Gastrocnemius medialis (tissue), 4 donors: ENCODE results near the gene FAM98C.

Experiments used
- POLR2A ChIP-seq, 2 donors: fragments of 450-650 bp; IDR thresholded peaks; one replicate each; pipeline ENCODE4 v1.6.1; 2017; ENCODE audit warnings: antibody characterized with exemption in 2 of 2, mild to moderate bottlenecking in 2 of 2, moderate library complexity in 2 of 2
- TF ChIP-seq, protein P1 (sequence below), 5 experiments: fragments of 450-650 bp in 3 of 5; fragments of 200-600 bp in 2 of 5; sonication (generic) in 2 of 5; IDR thresholded peaks in 4 of 5; conservative IDR thresholded peaks in 1 of 5; 1 replicate in 4 of 5; 2 replicates in 1 of 5; pipeline ENCODE4 v1.5.1; 2016 to 2019; ENCODE audit warnings: antibody characterized with exemption in 5 of 5, mild to moderate bottlenecking in 3 of 5, moderate library complexity in 3 of 5

GRCh38 chr19:38369584-38369983 lies 33.3 kb upstream of the FAM98C start:
- no peak for TF ChIP-seq POLR2A (IDR thresholded peaks at IDR 0.05)
- TF ChIP-seq, protein P1, sequence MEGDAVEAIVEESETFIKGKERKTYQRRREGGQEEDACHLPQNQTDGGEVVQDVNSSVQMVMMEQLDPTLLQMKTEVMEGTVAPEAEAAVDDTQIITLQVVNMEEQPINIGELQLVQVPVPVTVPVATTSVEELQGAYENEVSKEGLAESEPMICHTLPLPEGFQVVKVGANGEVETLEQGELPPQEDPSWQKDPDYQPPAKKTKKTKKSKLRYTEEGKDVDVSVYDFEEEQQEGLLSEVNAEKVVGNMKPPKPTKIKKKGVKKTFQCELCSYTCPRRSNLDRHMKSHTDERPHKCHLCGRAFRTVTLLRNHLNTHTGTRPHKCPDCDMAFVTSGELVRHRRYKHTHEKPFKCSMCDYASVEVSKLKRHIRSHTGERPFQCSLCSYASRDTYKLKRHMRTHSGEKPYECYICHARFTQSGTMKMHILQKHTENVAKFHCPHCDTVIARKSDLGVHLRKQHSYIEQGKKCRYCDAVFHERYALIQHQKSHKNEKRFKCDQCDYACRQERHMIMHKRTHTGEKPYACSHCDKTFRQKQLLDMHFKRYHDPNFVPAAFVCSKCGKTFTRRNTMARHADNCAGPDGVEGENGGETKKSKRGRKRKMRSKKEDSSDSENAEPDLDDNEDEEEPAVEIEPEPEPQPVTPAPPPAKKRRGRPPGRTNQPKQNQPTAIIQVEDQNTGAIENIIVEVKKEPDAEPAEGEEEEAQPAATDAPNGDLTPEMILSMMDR (IDR thresholded peaks at IDR 0.05 in 4 of 5, conservative IDR thresholded peaks at IDR 0.05 in 1 of 5), result no peak
